Activated CD4-positive, alpha-beta T cell treated with anti-CD3 and anti-CD28 coated beads, Interleukin-2, amount 10 ng/mL, durations not matched to agents 7 days and 5 days (primary cell): Measurements from ENCODE around the gene S100A1. TPM values are rescaled to one million over a fixed set of nuclear protein-coding genes. Genes with fewer than 3 reads are reported as not detected.
A peak's percentile ranks its signal among the peaks of the same experiment; 100 is the strongest.

ENCODE experiments used
- CTCF ChIA-PET: fragments of 350-600 bp; sonication (Branson Sonifier 250); formaldehyde crosslinking; loops from one replicate; lab custom pipeline; 2021; ENCODE audit warnings: antibody characterized with exemption; lab: Charles Lee
- POLR2A ChIA-PET: fragments of 350-600 bp; sonication (Branson Sonifier 250); formaldehyde crosslinking; loops from one replicate; lab custom pipeline; 2021; ENCODE audit warnings: antibody characterized with exemption; lab: Charles Lee
- DNase-seq: peaks from one replicate; pipeline ENCODE4 v3.0.0-alpha.2; 2020
- H3K27ac Mint-ChIP-seq: one replicate; pipeline ENCODE4 v1.8.0; 2021; ENCODE audit warnings: mild to moderate bottlenecking, moderate library complexity, mixed read lengths
- H3K27me3 Mint-ChIP-seq: one replicate; pipeline ENCODE4 v1.8.0; 2021; ENCODE audit warnings: mixed read lengths
- H3K36me3 Mint-ChIP-seq: one replicate; pipeline ENCODE4 v1.8.0; 2021; ENCODE audit warnings: low read depth, mixed read lengths
- H3K4me1 Mint-ChIP-seq: one replicate; pipeline ENCODE4 v1.8.0; 2021; ENCODE audit warnings: mixed read lengths
- H3K4me3 Mint-ChIP-seq: one replicate; pipeline ENCODE4 v1.8.0; 2021; ENCODE audit warnings: mild to moderate bottlenecking, moderate library complexity, mixed read lengths
- H3K9me3 Mint-ChIP-seq: one replicate; pipeline ENCODE4 v1.8.0; 2021; ENCODE audit warnings: mixed read lengths
- total RNA-seq, 2 experiments: library from RNA; stranded (reverse); gene quantifications; one replicate each; pipeline ENCODE4 v1.2.3, GENCODE V29; 2021

Gene S100A1
- total RNA-seq, 2 experiments from 2014 or later: not detected

DNA sequence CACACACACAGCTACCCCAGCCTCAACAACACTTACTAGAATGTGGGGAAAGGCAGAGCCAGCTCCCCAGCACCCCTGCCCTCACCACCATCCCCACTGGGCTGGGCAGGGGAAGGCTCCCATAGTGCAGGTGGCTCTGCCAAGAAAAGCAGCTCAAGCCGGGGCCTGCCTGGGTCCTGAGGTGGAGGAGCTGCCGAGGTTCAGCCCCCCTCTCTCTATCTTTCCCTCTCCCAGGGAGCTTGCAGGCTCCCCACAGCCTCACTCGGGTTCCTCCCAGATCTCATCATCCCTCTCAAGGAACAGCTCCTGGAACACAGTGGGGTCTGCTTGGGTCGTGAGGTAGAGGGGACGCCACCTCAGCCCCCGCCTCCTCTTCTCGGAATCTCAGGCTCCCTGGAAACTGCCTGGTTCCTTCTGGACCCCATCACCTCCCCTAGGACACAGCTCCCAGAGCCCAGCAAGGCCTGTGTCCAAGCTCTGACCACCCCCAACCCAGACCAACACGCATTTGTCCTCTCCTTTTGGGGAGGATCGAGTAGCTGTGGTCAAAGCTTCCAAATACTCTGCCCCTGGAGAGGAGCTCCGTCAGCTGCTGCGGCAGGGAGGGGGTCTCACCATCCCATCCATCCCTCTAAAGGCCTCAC lies 16.0 kb upstream of the S100A1 start:
- CTCF ChIA-PET: interaction anchor here (1.0 to 8.0 kb wide), 3 partner anchors 9 to 80 kb away, joined by 3 to 45 read pairs (median 4); partner anchors contain the start of genes S100A1 and S100A13
- Mint-ChIP-seq H3K27ac (no peak overlapping the region), H3K4me1 (no peaks in the 10 kb centered on the region), H3K27me3 (no peaks in the 10 kb centered on the region), H3K4me3 (no peak overlapping the region), H3K9me3 (no peaks in the 10 kb centered on the region), H3K36me3 (no peaks in the 10 kb centered on the region)
- DNase-seq: no peak
- POLR2A ChIA-PET: interaction anchor here (0.6 kb wide), 1 partner anchor 564 kb away, joined by 8 read pairs; no protein-coding TSS in a partner anchor

DNA sequence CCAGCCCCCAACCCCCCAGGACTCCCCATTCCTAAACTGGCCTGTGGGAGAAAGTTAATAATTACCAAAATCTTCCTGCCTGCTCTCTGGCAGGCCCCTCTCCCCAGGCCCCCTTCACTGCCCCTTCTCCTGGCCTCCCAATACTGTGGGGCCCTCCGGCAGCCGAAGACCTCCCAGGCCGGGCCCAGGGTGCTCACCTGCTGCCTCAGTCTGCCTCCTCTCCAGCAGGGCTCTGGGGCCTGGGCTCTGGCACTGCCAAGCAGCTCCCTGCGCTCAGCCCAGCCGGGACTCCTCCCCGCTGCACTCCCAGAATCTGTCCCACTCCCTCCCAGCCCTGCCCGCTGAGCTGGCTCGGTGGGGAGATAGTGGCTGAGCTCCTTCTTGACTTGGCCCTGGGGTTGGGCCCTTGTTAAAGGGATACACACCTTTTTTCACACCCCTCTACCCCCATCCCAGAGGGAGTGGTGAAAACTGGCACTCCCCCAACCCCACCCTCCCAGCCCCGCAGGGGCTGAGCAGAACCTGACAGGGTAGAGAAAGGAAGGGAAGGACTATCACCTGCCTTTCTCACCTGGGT lies 15.4 kb upstream of the S100A1 start, which contains the start of gene S100A16:
S100A16 (minus strand) TSS at position 383 of the 577 bp plus-strand sequence. CDS start 4,986 bp downstream, outside the sequence.
- POLR2A ChIA-PET: no interaction called here

GRCh38 chr1:153613406-153613805 lies 14.8 kb upstream of the S100A1 start:
- POLR2A ChIA-PET: no interaction called here

More for the DNA sequence above, 15.4 kb upstream of the S100A1 start, which contains the start of gene S100A16:
- Mint-ChIP-seq H3K36me3 (no peaks in the 10 kb centered on the region), H3K4me1 (peaks cover 5% of the 10 kb centered on the region), H3K27ac (no peak within 1 kb of the TSS), H3K4me3 (no peak within 1 kb of the TSS), H3K27me3 (no peaks in the 10 kb centered on the region), H3K9me3 (no peaks in the 10 kb centered on the region)
- DNase-seq: no peak
- CTCF ChIA-PET: interaction anchor here (1.0 to 8.0 kb wide), 3 partner anchors 15 to 81 kb away, joined by 4 to 45 read pairs (median 4); partner anchors contain the start of genes S100A1 and S100A13

DNA sequence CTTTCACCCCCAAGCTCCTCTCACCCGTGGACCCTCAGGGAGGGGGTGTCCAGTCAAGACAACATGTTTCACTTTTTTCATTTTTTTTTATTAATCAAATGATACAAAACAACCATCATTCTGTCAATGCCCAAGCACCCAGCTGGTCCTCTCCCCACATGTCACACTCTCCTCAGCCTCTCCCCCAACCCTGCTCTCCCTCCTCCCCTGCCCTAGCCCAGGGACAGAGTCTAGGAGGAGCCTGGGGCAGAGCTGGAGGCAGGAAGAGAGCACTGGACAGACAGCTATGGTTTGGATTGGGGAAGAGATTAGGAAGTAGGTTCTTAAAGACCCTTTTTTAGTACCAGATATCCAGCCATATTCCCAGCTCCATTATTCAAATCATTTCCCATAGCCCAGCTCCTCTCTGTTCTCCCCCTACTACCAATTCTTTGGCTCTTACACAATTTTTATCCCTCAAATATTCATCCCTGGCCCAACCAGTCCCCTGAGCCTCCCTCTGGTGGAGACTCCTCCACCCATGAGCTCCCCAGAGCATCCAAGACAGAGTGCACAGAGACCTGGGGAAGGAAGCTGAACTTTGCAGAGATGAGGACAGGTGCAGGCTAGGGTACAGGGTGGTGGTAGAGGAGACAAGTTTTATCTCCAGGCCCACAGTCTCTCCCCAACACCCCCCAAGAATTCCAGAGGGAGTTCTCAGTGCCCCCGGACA lies 13.9 kb upstream of the S100A1 start:
- CTCF ChIA-PET: interaction anchor here (1.4 to 8.0 kb wide), 5 partner anchors 13 to 46 kb away, joined by 3 to 45 read pairs (median 4); partner anchors contain the start of genes S100A1 and S100A13

More at GRCh38 chr1:153613406-153613805, 14.8 kb upstream of the S100A1 start:
- DNase-seq: no peak
- Mint-ChIP-seq H3K27me3 (no peaks in the 10 kb centered on the region), H3K27ac (no peak overlapping the region), H3K4me3 (no peak overlapping the region), H3K4me1 (peaks cover 7% of the 10 kb centered on the region), H3K9me3 (no peaks in the 10 kb centered on the region), H3K36me3 (no peaks in the 10 kb centered on the region)
- CTCF ChIA-PET: interaction anchor here (1.4 to 8.0 kb wide), 2 partner anchors 14 to 45 kb away, joined by 4 to 45 read pairs; partner anchors contain the start of genes S100A1 and S100A13

DNA sequence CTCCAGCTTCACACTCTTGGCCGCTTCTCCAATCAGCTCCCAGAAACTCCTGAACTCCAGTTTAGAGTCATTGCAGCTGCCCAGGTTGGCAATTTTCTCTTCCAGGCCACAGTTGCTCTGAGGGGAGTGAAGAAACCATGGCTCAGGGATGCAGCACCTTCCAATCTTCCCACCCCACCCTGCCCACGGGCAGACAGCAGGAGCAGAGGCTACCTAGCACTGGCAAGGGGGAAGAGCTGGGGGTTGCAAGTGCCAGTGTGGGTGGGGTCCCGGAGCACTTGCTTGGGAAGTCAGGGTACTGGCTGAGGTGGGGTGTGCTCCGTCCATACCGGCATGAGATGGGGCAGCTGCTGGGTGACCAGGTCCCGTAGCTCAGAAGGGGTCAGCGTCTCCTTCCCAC lies 13.3 kb upstream of the S100A1 start:
- H3K27ac Mint-ChIP-seq: no peak overlapping the region
- ChIA-PET CTCF (interaction anchor here (0.6 to 8.0 kb wide), 6 partner anchors 13 to 43 kb away, joined by 3 to 45 read pairs (median 3); partner anchors contain the start of genes S100A1, S100A13 and SNAPIN), POLR2A (no interaction called here)
- DNase-seq: no peak
- no peaks in the 10 kb centered on the region for H3K27me3 Mint-ChIP-seq
- no peaks in the 10 kb centered on the region for H3K9me3 Mint-ChIP-seq
- no peak overlapping the region for H3K4me3 Mint-ChIP-seq
- no peaks in the 10 kb centered on the region for H3K36me3 Mint-ChIP-seq
- H3K4me1 Mint-ChIP-seq: peaks cover 7% of the 10 kb centered on the region

More for the DNA sequence above, 13.9 kb upstream of the S100A1 start:
- DNase-seq: no peak
- no peaks in the 10 kb centered on the region for H3K27me3 Mint-ChIP-seq
- H3K4me3 Mint-ChIP-seq: no peak overlapping the region
- POLR2A ChIA-PET: no interaction called here
- no peaks in the 10 kb centered on the region for H3K9me3 Mint-ChIP-seq
- no peaks in the 10 kb centered on the region for H3K36me3 Mint-ChIP-seq
- peaks cover 7% of the 10 kb centered on the region for H3K4me1 Mint-ChIP-seq
- no peak overlapping the region for H3K27ac Mint-ChIP-seq

- POLR2A ChIA-PET: no interaction called here
Observed at GRCh38 chr1:153615406-153615805, 12.8 kb upstream of the S100A1 start.

DNA sequence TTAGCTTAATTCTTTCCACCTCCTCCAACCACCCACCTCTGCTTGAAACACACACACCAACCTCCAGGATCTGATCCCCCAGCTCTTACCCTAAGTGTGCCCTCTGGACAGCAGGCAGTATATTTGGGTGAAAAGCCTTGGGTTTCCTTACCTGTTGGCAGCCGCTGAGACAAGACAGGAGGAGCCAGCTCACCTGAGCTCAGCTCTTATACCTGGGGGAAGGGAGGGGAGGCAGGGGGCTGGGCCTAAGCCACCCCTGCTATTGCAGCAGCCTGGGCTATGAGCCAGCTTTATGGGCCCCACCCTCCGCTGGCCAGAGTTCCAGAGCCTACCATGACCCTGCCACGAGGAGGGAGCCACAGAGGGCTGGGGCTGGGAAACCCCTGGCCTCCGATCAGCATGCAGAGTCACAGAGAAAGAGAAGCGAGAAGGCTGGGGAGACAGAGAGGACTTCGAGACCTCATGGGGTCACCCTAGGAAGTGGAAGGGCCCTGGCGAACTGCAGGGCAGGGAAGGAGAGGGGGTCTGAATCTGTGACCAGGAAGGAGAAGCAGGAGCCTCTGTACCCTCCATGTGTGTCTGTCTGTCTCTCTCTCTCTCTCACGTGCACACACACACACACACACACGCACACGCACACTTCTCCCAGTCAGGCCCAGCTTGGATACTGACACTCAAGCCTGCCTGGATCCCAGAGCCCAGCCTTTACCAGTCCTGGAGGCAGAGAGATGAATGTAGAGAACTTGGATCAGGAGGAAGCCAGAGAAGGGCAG lies 11.9 kb upstream of the S100A1 start, which contains the start of gene S100A14:
S100A14 (minus strand) TSS at position 182 of the 773 bp plus-strand sequence. CDS start 467 bp downstream, outside the sequence.
- DNase-seq: no peak
- H3K27me3 Mint-ChIP-seq: no peaks in the 10 kb centered on the region
- peaks cover 7% of the 10 kb centered on the region for H3K4me1 Mint-ChIP-seq
- POLR2A ChIA-PET: interaction anchor here (0.6 kb wide), 1 partner anchor 193 kb away, joined by 3 read pairs; no protein-coding TSS in a partner anchor
- H3K27ac Mint-ChIP-seq: peak within 1 kb of the TSS; percentile 55
- H3K4me3 Mint-ChIP-seq: no peak within 1 kb of the TSS
- H3K36me3 Mint-ChIP-seq: no peaks in the 10 kb centered on the region
- CTCF ChIA-PET: interaction anchor here (1.4 to 8.0 kb wide), 7 partner anchors 11 to 96 kb away, joined by 3 to 45 read pairs (median 4); partner anchors contain the start of genes CHTOP, S100A1 and S100A13
- H3K9me3 Mint-ChIP-seq: no peaks in the 10 kb centered on the region

More at GRCh38 chr1:153615406-153615805, 12.8 kb upstream of the S100A1 start:
- Mint-ChIP-seq H3K36me3 (no peaks in the 10 kb centered on the region), H3K27me3 (no peaks in the 10 kb centered on the region), H3K27ac (no peak overlapping the region), H3K9me3 (no peaks in the 10 kb centered on the region), H3K4me1 (peaks cover 7% of the 10 kb centered on the region), H3K4me3 (no peak overlapping the region)
- CTCF ChIA-PET: interaction anchor here (0.6 to 8.0 kb wide), 7 partner anchors 12 to 43 kb away, joined by 3 to 45 read pairs (median 3); partner anchors contain the start of genes S100A1, S100A13 and SNAPIN
- no peak for DNase-seq

- Mint-ChIP-seq H3K4me1 (peaks cover 7% of the 10 kb centered on the region), H3K27ac (no peak overlapping the region), H3K36me3 (no peaks in the 10 kb centered on the region), H3K27me3 (no peaks in the 10 kb centered on the region), H3K4me3 (no peak overlapping the region), H3K9me3 (no peaks in the 10 kb centered on the region)
- CTCF ChIA-PET: interaction anchor here (1.1 to 8.0 kb wide), 9 partner anchors 11 to 106 kb away, joined by 4 to 45 read pairs (median 5); partner anchors contain the start of genes CHTOP, S100A1 and S100A13
- DNase-seq: no peak
- POLR2A ChIA-PET: interaction anchor here (0.6 kb wide), 1 partner anchor 192 kb away, joined by 3 read pairs; no protein-coding TSS in a partner anchor
Observed at GRCh38 chr1:153616917-153617311, 11.3 kb upstream of the S100A1 start.

- POLR2A ChIA-PET: no interaction called here
- H3K4me1 Mint-ChIP-seq: peaks cover 7% of the 10 kb centered on the region
- DNase-seq: peak; percentile 85
- no peaks in the 10 kb centered on the region for H3K36me3 Mint-ChIP-seq
- H3K27me3 Mint-ChIP-seq: no peaks in the 10 kb centered on the region
- CTCF ChIA-PET: interaction anchor here (0.6 to 8.0 kb wide), 11 partner anchors 10 to 107 kb away, joined by 3 to 45 read pairs (median 4); partner anchors contain the start of genes CHTOP, S100A1 and S100A13
- no peaks in the 10 kb centered on the region for H3K9me3 Mint-ChIP-seq
- H3K4me3 Mint-ChIP-seq: no peak overlapping the region
- peak overlapping the region; percentile 68 for H3K27ac Mint-ChIP-seq
Observed at GRCh38 chr1:153617663-153618062, 10.6 kb upstream of the S100A1 start.

DNA sequence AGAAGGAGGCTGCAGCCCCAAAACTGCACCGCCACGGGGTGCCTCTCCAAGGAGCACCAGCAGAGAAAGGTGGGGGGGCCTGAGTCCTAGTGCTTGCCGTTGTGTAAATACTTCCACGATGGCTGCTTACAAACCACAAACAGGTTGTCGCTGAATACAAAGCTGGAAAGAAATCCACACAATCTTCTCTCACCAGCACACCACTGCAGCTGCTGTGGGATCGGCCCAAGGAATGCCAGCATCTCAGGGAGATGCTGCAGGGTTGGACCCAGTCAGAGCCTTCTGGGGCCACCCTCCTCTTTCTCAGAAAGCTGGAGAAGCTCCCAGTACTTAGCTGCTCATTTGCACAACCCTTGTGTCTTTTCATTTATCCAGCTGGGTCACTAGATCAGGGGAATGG lies 9.1 kb upstream of the S100A1 start:
- no peak for DNase-seq
- CTCF ChIA-PET: interaction anchor here (2.0 to 8.0 kb wide), 3 partner anchors 8 to 109 kb away, joined by 10 to 45 read pairs (median 13); partner anchors contain the start of genes S100A1 and S100A13
- Mint-ChIP-seq H3K27ac (no peak overlapping the region), H3K4me1 (peaks cover 7% of the 10 kb centered on the region), H3K9me3 (no peaks in the 10 kb centered on the region), H3K27me3 (no peaks in the 10 kb centered on the region), H3K4me3 (no peak overlapping the region), H3K36me3 (no peaks in the 10 kb centered on the region)
- POLR2A ChIA-PET: no interaction called here

DNA sequence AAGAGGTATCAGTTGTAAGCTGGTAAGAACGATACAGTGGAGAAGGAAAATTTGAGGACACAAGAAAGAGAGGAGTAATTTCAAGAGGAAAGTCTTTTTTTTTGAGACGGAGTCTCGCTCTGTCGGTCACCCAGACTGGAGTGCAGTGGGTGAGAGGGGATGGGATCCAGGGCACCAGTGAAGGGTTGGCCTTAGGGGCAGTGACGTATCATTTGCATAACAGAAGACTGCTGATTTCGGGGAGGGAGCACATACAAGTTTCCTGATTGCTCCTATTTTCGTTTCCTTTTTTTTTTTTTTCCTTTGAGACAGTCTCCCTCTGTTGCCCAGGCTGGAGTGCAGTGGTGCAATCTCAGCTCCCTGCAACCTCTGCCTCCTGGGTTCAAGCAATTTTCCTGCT lies 5.1 kb upstream of the S100A1 start:
- Mint-ChIP-seq H3K4me1 (peaks cover under 1% of the 10 kb centered on the region), H3K36me3 (no peaks in the 10 kb centered on the region), H3K27ac (no peak overlapping the region), H3K4me3 (no peak overlapping the region), H3K27me3 (no peaks in the 10 kb centered on the region), H3K9me3 (no peaks in the 10 kb centered on the region)
- ChIA-PET CTCF (interaction anchor here (0.6 to 1.0 kb wide), 3 partner anchors 11 to 88 kb away, joined by 3 to 4 read pairs (median 3); partner anchors contain the start of genes CHTOP and S100A6), POLR2A (no interaction called here)
- DNase-seq: no peak
